Measurements from ENCODE around the gene FSTL3.
A peak's percentile ranks its signal among the peaks of the same experiment; 100 is the strongest.

Gene FSTL3

GRCh38 chr19:709196-709964, 33.2 kb downstream of the FSTL3 start:
- no peaks in the 10 kb centered on the region for H3K9me3 ChIP-seq (ENCODE audit: control insufficient read depth, insufficient read depth, low read length)
- H3K4me3 ChIP-seq (ENCODE audit: low read depth, low read length), result peak overlapping the region; percentile 61
- no peak overlapping the region for H3K27ac ChIP-seq (ENCODE audit: low read depth, low read length)
- H3K4me1 ChIP-seq (ENCODE audit: control insufficient read depth, insufficient read depth, low read length), result peaks cover 12% of the 10 kb centered on the region
- no peaks in the 10 kb centered on the region for H3K27me3 ChIP-seq (ENCODE audit: control insufficient read depth, insufficient read depth, low read length)
- no peak overlapping the region for H3K9ac ChIP-seq (ENCODE audit: low read depth, low read length)
- no peaks in the 10 kb centered on the region for H3K36me3 ChIP-seq (ENCODE audit: control insufficient read depth, insufficient read depth, low read length)

DNA sequence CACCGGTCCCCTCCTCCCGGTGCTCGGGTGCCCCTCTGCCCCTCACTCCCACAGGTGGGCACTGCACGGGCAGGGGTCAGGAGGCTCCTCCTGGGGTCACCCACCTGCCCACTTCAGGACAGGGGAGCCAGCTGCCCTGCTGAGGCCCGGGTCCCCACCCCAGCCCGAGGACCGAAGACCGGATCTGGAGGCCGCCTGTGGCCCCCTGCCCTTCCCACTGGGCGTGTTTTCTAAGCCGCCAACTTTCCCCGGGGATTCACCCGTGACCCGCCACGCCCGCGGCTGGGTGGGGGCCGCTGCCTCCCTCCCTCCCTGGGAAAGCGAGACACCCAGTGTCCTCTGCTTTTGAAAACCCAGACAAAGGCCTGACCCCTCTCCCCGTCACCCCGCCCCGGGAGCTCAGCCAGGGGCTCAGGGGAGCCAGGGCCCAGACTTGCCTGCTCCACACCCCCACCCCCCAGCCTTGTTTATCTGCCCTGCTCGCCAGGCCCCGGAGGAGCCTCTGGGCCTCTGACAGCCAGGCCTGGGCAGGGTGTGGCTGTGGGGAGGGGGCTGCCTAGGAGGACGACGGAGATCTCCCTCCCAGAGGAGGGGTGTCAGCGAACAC, 33.9 kb downstream of the FSTL3 start:
- Histone ChIP-seq H3K27me3 (ENCODE audit: control insufficient read depth, insufficient read depth, low read length) (no peaks in the 10 kb centered on the region), H3K4me1 (ENCODE audit: control insufficient read depth, insufficient read depth, low read length) (peaks cover 12% of the 10 kb centered on the region), H3K36me3 (ENCODE audit: control insufficient read depth, insufficient read depth, low read length) (no peaks in the 10 kb centered on the region), H3K9me3 (ENCODE audit: control insufficient read depth, insufficient read depth, low read length) (no peaks in the 10 kb centered on the region), H3K4me3 (ENCODE audit: low read depth, low read length) (peak overlapping the region; percentile 61; the same call in 1 of the 2 replicates), H3K9ac (ENCODE audit: low read depth, low read length) (no peak overlapping the region), H3K27ac (ENCODE audit: low read depth, low read length) (no peak overlapping the region)

DNA sequence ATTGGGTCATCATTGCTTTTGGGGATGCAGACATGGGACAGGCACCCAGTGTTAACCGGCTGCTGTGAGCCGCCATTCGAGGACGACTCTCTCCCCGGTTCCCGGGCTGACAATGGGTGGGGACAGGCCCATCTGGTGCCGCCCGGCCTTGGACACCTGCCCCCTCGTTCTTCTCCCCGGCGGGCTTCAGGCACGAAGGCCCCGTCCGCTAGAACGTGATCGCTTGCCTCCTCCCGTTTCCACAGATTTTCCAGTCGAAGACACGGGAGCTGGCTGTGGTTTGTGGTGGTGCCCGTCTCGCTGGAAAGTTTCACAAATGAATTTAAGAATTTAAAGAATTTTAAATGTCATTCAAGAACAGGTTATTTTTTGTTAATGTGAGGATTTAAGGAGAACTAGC, 34.6 kb downstream of the FSTL3 start:
- Histone ChIP-seq H3K9ac (ENCODE audit: low read depth, low read length) (no peak overlapping the region), H3K36me3 (ENCODE audit: control insufficient read depth, insufficient read depth, low read length) (no peaks in the 10 kb centered on the region), H3K27ac (ENCODE audit: low read depth, low read length) (no peak overlapping the region), H3K9me3 (ENCODE audit: control insufficient read depth, insufficient read depth, low read length) (no peaks in the 10 kb centered on the region), H3K4me3 (ENCODE audit: low read depth, low read length) (no peak overlapping the region), H3K4me1 (ENCODE audit: control insufficient read depth, insufficient read depth, low read length) (peaks cover 12% of the 10 kb centered on the region), H3K27me3 (ENCODE audit: control insufficient read depth, insufficient read depth, low read length) (no peaks in the 10 kb centered on the region)

DNA sequence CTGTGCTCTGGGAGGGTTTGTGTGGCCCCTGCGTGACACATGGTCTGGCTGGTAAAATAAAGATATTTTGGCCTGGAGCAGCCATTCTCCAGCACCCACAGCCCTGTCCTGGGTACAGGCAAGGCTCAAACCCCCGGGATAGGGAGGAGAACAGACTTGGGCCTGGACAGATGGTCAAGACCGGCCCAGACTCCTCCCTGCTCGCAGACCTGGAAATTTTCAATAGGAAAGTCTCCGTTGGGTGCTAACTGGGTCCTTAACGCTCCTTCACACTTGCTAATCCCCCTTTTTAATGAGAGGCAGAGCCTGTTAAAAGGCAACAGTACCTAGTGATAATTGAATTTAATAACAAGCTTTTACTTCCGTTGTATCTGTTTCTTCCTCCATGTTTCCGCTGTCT, 35.1 kb downstream of the FSTL3 start:
- H3K27me3 ChIP-seq (ENCODE audit: control insufficient read depth, insufficient read depth, low read length), result no peaks in the 10 kb centered on the region
- H3K4me3 ChIP-seq (ENCODE audit: low read depth, low read length), result no peak overlapping the region
- no peaks in the 10 kb centered on the region for H3K36me3 ChIP-seq (ENCODE audit: control insufficient read depth, insufficient read depth, low read length)
- no peak overlapping the region for H3K27ac ChIP-seq (ENCODE audit: low read depth, low read length)
- no peaks in the 10 kb centered on the region for H3K9me3 ChIP-seq (ENCODE audit: control insufficient read depth, insufficient read depth, low read length)
- H3K4me1 ChIP-seq (ENCODE audit: control insufficient read depth, insufficient read depth, low read length), result peaks cover 12% of the 10 kb centered on the region
- no peak overlapping the region for H3K9ac ChIP-seq (ENCODE audit: low read depth, low read length)

GRCh38 chr19:715347-715746, 39.2 kb downstream of the FSTL3 start:
- H3K4me1 ChIP-seq (ENCODE audit: control insufficient read depth, insufficient read depth, low read length), result peaks cover 12% of the 10 kb centered on the region

GRCh38 chr19:718251-718951, 42.2 kb downstream of the FSTL3 start:
- no peaks in the 10 kb centered on the region for H3K36me3 ChIP-seq (ENCODE audit: control insufficient read depth, insufficient read depth, low read length)
- H3K9me3 ChIP-seq (ENCODE audit: control insufficient read depth, insufficient read depth, low read length), result no peaks in the 10 kb centered on the region
- no peaks in the 10 kb centered on the region for H3K4me1 ChIP-seq (ENCODE audit: control insufficient read depth, insufficient read depth, low read length)
- no peak overlapping the region for H3K27ac ChIP-seq (ENCODE audit: low read depth, low read length)
- H3K4me3 ChIP-seq (ENCODE audit: low read depth, low read length), result no peak overlapping the region
- H3K27me3 ChIP-seq (ENCODE audit: control insufficient read depth, insufficient read depth, low read length), result no peaks in the 10 kb centered on the region
- no peak overlapping the region for H3K9ac ChIP-seq (ENCODE audit: low read depth, low read length)

More at GRCh38 chr19:715347-715746, 39.2 kb downstream of the FSTL3 start:
- Histone ChIP-seq H3K36me3 (ENCODE audit: control insufficient read depth, insufficient read depth, low read length) (no peaks in the 10 kb centered on the region), H3K9ac (ENCODE audit: low read depth, low read length) (no peak overlapping the region), H3K27me3 (ENCODE audit: control insufficient read depth, insufficient read depth, low read length) (no peaks in the 10 kb centered on the region), H3K27ac (ENCODE audit: low read depth, low read length) (no peak overlapping the region), H3K9me3 (ENCODE audit: control insufficient read depth, insufficient read depth, low read length) (no peaks in the 10 kb centered on the region), H3K4me3 (ENCODE audit: low read depth, low read length) (no peak overlapping the region)

GRCh38 chr19:718991-719512, 42.9 kb downstream of the FSTL3 start:
- no peak overlapping the region for H3K4me3 ChIP-seq (ENCODE audit: low read depth, low read length)
- H3K9ac ChIP-seq (ENCODE audit: low read depth, low read length), result no peak overlapping the region
- H3K27me3 ChIP-seq (ENCODE audit: control insufficient read depth, insufficient read depth, low read length), result no peaks in the 10 kb centered on the region
- no peaks in the 10 kb centered on the region for H3K9me3 ChIP-seq (ENCODE audit: control insufficient read depth, insufficient read depth, low read length)
- H3K36me3 ChIP-seq (ENCODE audit: control insufficient read depth, insufficient read depth, low read length), result no peaks in the 10 kb centered on the region
- no peak overlapping the region for H3K27ac ChIP-seq (ENCODE audit: low read depth, low read length)
- no peaks in the 10 kb centered on the region for H3K4me1 ChIP-seq (ENCODE audit: control insufficient read depth, insufficient read depth, low read length)

DNA sequence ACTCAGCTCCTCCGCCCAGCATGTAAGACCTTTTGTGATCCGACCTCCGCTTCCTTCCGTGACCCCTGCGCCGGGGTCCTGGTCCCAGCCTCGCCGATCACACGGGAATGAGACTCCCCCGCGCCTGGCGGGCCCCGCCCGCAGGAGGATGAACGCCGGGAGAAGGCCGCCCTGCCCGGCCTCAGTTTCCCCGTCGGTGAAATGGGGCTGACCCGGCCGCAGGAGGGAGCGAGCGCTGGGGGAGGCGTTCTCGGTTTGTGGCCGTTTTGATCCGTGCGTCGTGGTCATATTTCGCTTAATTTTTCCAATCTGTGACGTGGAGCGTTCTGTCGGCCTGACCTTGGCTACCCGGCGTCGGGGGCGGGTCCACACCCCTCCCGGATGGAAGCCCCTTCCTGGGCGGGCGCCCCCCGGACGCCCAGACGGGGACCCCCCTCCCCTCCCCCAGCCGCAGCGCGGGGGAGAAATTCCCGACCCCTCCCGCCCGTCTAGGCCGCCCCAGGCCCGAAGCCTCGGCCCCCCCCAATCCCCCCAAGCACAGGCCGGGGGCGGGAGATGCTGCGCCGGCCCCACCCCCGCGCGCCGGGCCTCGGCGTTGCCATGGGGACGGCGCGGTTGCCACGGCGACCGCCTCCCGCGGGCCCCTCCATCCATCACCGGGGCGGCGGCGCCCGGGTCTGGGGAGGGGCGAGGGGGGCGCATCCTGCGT, 43.6 kb downstream of the FSTL3 start:
- no peaks in the 10 kb centered on the region for H3K27me3 ChIP-seq (ENCODE audit: control insufficient read depth, insufficient read depth, low read length)
- H3K9me3 ChIP-seq (ENCODE audit: control insufficient read depth, insufficient read depth, low read length), result no peaks in the 10 kb centered on the region
- H3K27ac ChIP-seq (ENCODE audit: low read depth, low read length), result no peak overlapping the region
- no peaks in the 10 kb centered on the region for H3K4me1 ChIP-seq (ENCODE audit: control insufficient read depth, insufficient read depth, low read length)
- no peak overlapping the region for H3K4me3 ChIP-seq (ENCODE audit: low read depth, low read length)
- H3K9ac ChIP-seq (ENCODE audit: low read depth, low read length), result no peak overlapping the region
- H3K36me3 ChIP-seq (ENCODE audit: control insufficient read depth, insufficient read depth, low read length), result no peaks in the 10 kb centered on the region

DNA sequence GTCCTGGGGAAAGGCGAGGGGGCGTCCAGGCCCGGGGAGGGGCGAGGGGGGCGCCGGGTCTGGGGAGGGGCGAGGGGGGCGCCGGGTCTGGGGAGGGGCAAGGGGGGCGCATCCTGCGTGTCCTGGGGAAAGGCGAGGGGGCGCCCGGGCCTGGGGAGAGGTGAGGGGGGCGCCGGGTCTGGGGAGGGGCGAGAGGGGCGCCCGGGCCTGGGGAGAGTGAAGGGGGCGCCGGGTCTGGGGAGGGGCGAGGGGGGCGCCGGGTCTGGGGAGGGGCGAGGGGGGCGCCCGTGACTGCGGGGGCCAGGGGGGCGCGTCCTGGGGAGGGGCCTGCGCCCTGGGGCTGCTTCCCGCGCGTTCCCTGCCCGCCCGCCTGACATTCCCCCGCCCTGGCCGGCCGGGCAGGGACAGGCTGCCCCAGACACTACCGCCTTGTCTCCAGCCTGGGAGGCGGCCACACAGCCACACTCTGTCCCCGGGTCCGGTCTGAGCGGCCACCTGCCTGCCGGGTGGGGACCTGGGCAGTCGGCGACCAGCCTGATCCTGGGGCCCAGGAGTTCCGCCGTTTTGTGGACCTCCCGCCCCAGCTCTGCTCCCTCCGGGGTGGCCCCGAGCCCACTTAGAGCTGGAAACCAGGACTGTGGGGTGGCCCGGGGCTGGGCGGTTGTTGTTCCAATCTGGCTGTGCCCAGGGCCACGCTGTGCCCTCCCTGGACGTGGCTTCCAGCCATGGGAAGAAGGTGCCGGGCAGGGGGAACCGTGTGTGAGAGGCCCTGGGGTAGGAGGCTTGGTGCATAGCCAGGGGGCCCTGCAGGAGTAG, 44.4 kb downstream of the FSTL3 start:
- Histone ChIP-seq H3K9me3 (ENCODE audit: control insufficient read depth, insufficient read depth, low read length) (no peaks in the 10 kb centered on the region), H3K27ac (ENCODE audit: low read depth, low read length) (no peak overlapping the region), H3K27me3 (ENCODE audit: control insufficient read depth, insufficient read depth, low read length) (no peaks in the 10 kb centered on the region), H3K9ac (ENCODE audit: low read depth, low read length) (no peak overlapping the region), H3K36me3 (ENCODE audit: control insufficient read depth, insufficient read depth, low read length) (no peaks in the 10 kb centered on the region), H3K4me3 (ENCODE audit: low read depth, low read length) (no peak overlapping the region), H3K4me1 (ENCODE audit: control insufficient read depth, insufficient read depth, low read length) (no peaks in the 10 kb centered on the region)

DNA sequence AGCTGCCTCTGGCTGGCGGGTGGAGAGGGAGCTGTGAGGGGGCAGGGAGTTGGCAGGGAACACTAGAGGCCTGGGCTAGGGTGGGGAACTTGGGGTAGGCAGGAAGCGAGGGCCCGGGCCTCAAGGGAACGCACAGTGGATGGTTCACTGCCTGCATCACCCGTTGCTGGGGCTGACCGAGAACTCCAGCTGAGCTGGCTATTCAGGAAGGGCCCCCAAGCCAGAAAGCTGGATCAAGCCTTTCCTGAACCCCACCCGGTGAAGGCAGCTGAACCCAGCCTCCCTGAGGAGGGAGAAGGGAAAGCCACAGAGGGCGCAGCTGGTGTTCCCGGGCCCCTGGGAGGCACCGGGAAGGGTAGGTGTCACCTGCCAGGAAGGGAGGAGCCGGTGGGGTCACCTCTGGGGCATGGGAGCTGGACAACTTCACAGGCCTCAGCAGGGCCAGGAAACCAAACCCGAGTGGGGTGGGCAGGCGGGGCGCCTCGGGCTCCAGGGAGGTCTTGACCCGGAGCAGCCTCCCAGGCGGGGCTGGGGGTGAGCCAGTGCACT, 46.4 kb downstream of the FSTL3 start:
- Histone ChIP-seq H3K27me3 (ENCODE audit: control insufficient read depth, insufficient read depth, low read length) (no peaks in the 10 kb centered on the region), H3K9me3 (ENCODE audit: control insufficient read depth, insufficient read depth, low read length) (no peaks in the 10 kb centered on the region), H3K9ac (ENCODE audit: low read depth, low read length) (no peak overlapping the region), H3K36me3 (ENCODE audit: control insufficient read depth, insufficient read depth, low read length) (no peaks in the 10 kb centered on the region), H3K4me3 (ENCODE audit: low read depth, low read length) (no peak overlapping the region), H3K27ac (ENCODE audit: low read depth, low read length) (no peak overlapping the region), H3K4me1 (ENCODE audit: control insufficient read depth, insufficient read depth, low read length) (no peaks in the 10 kb centered on the region)
